ENCODE measurements around the gene MYO15B. TPM values are rescaled to one million over a fixed set of nuclear protein-coding genes. Genes with fewer than 3 reads are reported as not detected.

Gene MYO15B
- total and polyA plus RNA-seq, 2 of the 4 experiments (the other 2 are of a cell fraction), result 0.18 to 0.65 TPM

GRCh38 chr17:75561927-75562603 is 25.5 kb upstream of the MYO15B start:
- ChIA-PET POLR2A (ENCODE audit: unreplicated experiment) (interaction anchor here (0.7 kb wide), 1 partner anchor 218 kb away, joined by 3 read pairs; no protein-coding TSS in a partner anchor), CTCF (no interaction called here)
- Histone ChIP-seq H3K56ac (ENCODE audit: extremely low read depth, insufficient read depth, low read length) (no peak overlapping the region), H3K23ac (ENCODE audit: low read depth, low read length) (no peak overlapping the region), H2AFZ (replicated peaks; ENCODE audit: low read length, poor library complexity) (peak overlapping the region; percentile 21), H2BK20ac (ENCODE audit: low read depth, low read length) (no peak overlapping the region), H3K36me3 (ENCODE audit: control insufficient read depth, insufficient read depth, low read length) (no peaks in the 10 kb centered on the region), H3K14ac (replicated peaks; ENCODE audit: low read depth, low read length) (no peak overlapping the region), H2BK15ac (ENCODE audit: low read depth, low read length) (no peak overlapping the region), H4K8ac (ENCODE audit: low read depth in 2 of 2, low read length in 2 of 2) (no peak overlapping the region), H4K20me1 (ENCODE audit: insufficient read depth, low read length) (no peaks in the 10 kb centered on the region), H2BK5ac (ENCODE audit: low read depth, low read length, poor library complexity, severe bottlenecking) (no peak overlapping the region), H4K91ac (ENCODE audit: insufficient read depth, low read depth, low read length) (no peak overlapping the region), H3K9ac (ENCODE audit: low read depth, low read length) (no peak overlapping the region), H3K4me2 (ENCODE audit: low read depth, low read length) (no peak overlapping the region), H2BK120ac (ENCODE audit: low read depth, low read length) (no peak overlapping the region), H3K18ac (ENCODE audit: low read depth, low read length) (no peak overlapping the region), H3K4me3 (ENCODE audit: insufficient read depth, low read depth, low read length) (no peak overlapping the region), H2AK5ac (ENCODE audit: low read depth, low read length) (no peak overlapping the region), H3K9me1 (ENCODE audit: insufficient read depth, low read length) (no peaks in the 10 kb centered on the region), H3K4ac (ENCODE audit: low read depth, low read length) (no peak overlapping the region), H2AK9ac (replicated peaks; ENCODE audit: low read depth, low read length, poor library complexity) (no peak overlapping the region), H3K79me1 (ENCODE audit: low read depth in 1 of 2, low read length in 2 of 2) (no peaks in the 10 kb centered on the region), H4K5ac (ENCODE audit: low read depth, low read length) (no peak overlapping the region), H3K27ac (ENCODE audit: insufficient read depth, low read length) (no peak overlapping the region), H3K9me3 (ENCODE audit: control insufficient read depth, insufficient read depth, low read length) (no peaks in the 10 kb centered on the region), H3K27me3 (ENCODE audit: control insufficient read depth, insufficient read depth, low read length) (peaks cover 26% of the 10 kb centered on the region), H3K4me1 (ENCODE audit: control insufficient read depth, insufficient read depth, low read length) (peaks cover 1% of the 10 kb centered on the region; the same call in 1 of the 2 replicates)
- ATAC-seq (ENCODE audit: low read depth) (peak; percentile 19; the same call in 1 of the 2 replicates), DNase-seq (no peak)
- intact Hi-C loops (cut with micrococcal nuclease), result no loop called here
- dilution Hi-C loops (cut with HindIII; ENCODE audit: low sequenced_read_pairs, unreplicated experiment), result no loop called here
- TF ChIP-seq RFX5 (IDR thresholded peaks at IDR 0.05; ENCODE audit: low read depth, low read length) (no peak), CHD1 (IDR thresholded peaks at IDR 0.05; ENCODE audit: low read depth, low read length) (no peak), POLR2A (IDR thresholded peaks at IDR 0.05; ENCODE audit: low read depth, low read length) (no peak), MAFK (IDR thresholded peaks at IDR 0.05; ENCODE audit: low read depth, low read length) (no peak), MXI1 (IDR thresholded peaks at IDR 0.05; ENCODE audit: borderline replicate concordance, low read depth, low read length) (no peak), ELK1 (IDR thresholded peaks at IDR 0.05; ENCODE audit: borderline replicate concordance, low read depth, low read length) (no peak), FOS (IDR thresholded peaks at IDR 0.05; ENCODE audit: low read depth, low read length) (no peak), USF2 (IDR thresholded peaks at IDR 0.05; ENCODE audit: low read depth, low read length) (no peak), SMC3 (IDR thresholded peaks at IDR 0.05; ENCODE audit: low read depth, low read length) (no peak), RAD21 (IDR thresholded peaks at IDR 0.05; ENCODE audit: low read length) (no peak), CEBPB (IDR thresholded peaks at IDR 0.05; ENCODE audit: low read depth, low read length) (no peak)
- in situ Hi-C loops (cut with MboI; ENCODE audit: low sequenced_read_pairs), result no loop called here
- 67% methylated on average over 1 of the region's 5 CpGs; no CpG with 5 or more reads in 1 of the 2 experiments for WGBS, 2 experiments (ENCODE audit: extremely low coverage in 2 of 2, insufficient read length in 1 of 2)
- BruUV-seq (replicated peaks), result no TSS peak

Measured in IMR-90 (cell line).